HCT116 (cell line): Measurements from ENCODE around the gene SOX18. TPM values are rescaled to one million over a fixed set of nuclear protein-coding genes. Genes with fewer than 3 reads are reported as not detected.

ENCODE experiments used
- ATAC-seq: fragments of 200-7000 bp; cut with Tn5 transposase; 2 replicates; pipeline ENCODE4 v1.9.1; 2020; ENCODE audit warnings: mild to moderate bottlenecking, moderate library complexity
- BruUV-seq: library from RNA; stranded (reverse); fragments of 400-500 nt; replicated peaks from 2 replicates; lab custom pipeline; 2021; lab: Mats Ljungman, UMichigan
- CTCF ChIA-PET: fragments of 300-600 bp; sonication (Branson Sonifier 250); formaldehyde crosslinking; loops from one replicate; lab custom pipeline; 2021; ENCODE audit warnings: antibody characterized with exemption; lab: Charles Lee
- POLR2A ChIA-PET: fragments of 300-600, 350-600 bp; sonication (Branson Sonifier 250); formaldehyde crosslinking; loops from one replicate; lab custom pipeline; 2021; ENCODE audit warnings: antibody characterized with exemption; lab: Charles Lee
- RAD21 ChIA-PET, 2 experiments: fragments of 300-600 bp; sonication (Branson Sonifier 250); formaldehyde crosslinking; loops; one replicate each; lab custom pipeline; 2023; ENCODE audit warnings: low total read pairs in 2 of 2; ENCODE audit not compliant: uncharacterized antibody in 2 of 2, unreplicated experiment in 2 of 2, low non-redundant PET in 1 of 2; lab: Charles Lee
- DNase-seq: peaks from one replicate; pipeline ENCODE4 v3.0.0-alpha.2; 2010; ENCODE audit warnings: low read depth, low spot score
- H2AFZ ChIP-seq: fragments of 200-600 bp; shearing (Covaris generic), sonication (generic); 2 replicates; pipeline ENCODE4 v1.6.1; 2017; ENCODE audit warnings: low read depth, mixed run types, mixed read lengths, antibody characterized with exemption, low read length; ENCODE audit not compliant: poor library complexity, severe bottlenecking
- H3K27ac ChIP-seq: 2 replicates; pipeline ENCODE4 v1.5.1; 2012; ENCODE audit warnings: low read depth, low read length
- H3K27me3 ChIP-seq: fragments of 200-600 bp; sonication (generic); 2 replicates; pipeline ENCODE4 v1.6.1; 2016; ENCODE audit warnings: mixed run types, low read length, mixed read lengths; ENCODE audit not compliant: insufficient read depth
- H3K36me3 ChIP-seq, 2 experiments: fragments of 200-500 bp in 1 of 2; fragments of 200-600 bp in 1 of 2; sonication (Bioruptor generic) in 1 of 2; sonication (generic) in 1 of 2; 2 replicates each; pipeline versions ENCODE4 v1.5.1 to v1.6.1; 2014 to 2016; ENCODE audit warnings: low read length in 2 of 2, inconsistent platforms in 1 of 2, mixed read lengths in 1 of 2, mixed run types in 1 of 2; ENCODE audit not compliant: insufficient read depth in 2 of 2, control insufficient read depth in 1 of 2
- H3K4me1 ChIP-seq, 2 experiments: fragments of 200-600 bp in 1 of 2; sonication (generic) in 1 of 2; 2 replicates each; pipeline versions ENCODE4 v1.5.1 to v1.6.1; 2012 to 2017; ENCODE audit warnings: low read length in 2 of 2, inconsistent platforms in 1 of 2, mild to moderate bottlenecking in 1 of 2, mixed read lengths in 1 of 2, mixed run types in 1 of 2, moderate library complexity in 1 of 2; ENCODE audit not compliant: insufficient read depth in 2 of 2, control insufficient read depth in 1 of 2
- H3K4me2 ChIP-seq: fragments of 200-600 bp; sonication (generic); 2 replicates; pipeline ENCODE4 v1.6.1; 2017; ENCODE audit warnings: mixed run types, low read length, mixed read lengths
- H3K4me3 ChIP-seq, 2 experiments: fragments of 200-600 bp in 1 of 2; sonication (generic) in 1 of 2; replicated peaks in 1 of 2; 2 replicates each; pipeline ENCODE4 v1.5.1; 2011 to 2016; ENCODE audit warnings: low read length in 2 of 2, control low read depth in 1 of 2, low read depth in 1 of 2, mild to moderate bottlenecking in 1 of 2, mixed read lengths in 1 of 2, mixed run types in 1 of 2
- H3K79me2 ChIP-seq: fragments of 200-600 bp; sonication (generic); 2 replicates; pipeline ENCODE4 v1.6.1; 2017; ENCODE audit warnings: mild to moderate bottlenecking, mixed run types, low read length, moderate library complexity, mixed read lengths; ENCODE audit not compliant: insufficient read depth
- H3K9ac ChIP-seq: fragments of 200-600 bp; sonication (generic); 2 replicates; pipeline ENCODE4 v1.6.1; 2016; ENCODE audit warnings: low read length, mixed read lengths
- H3K9me2 ChIP-seq: fragments of 200-600 bp; sonication (generic), shearing (Covaris generic); 2 replicates; pipeline ENCODE4 v1.6.1; 2017; ENCODE audit warnings: mixed run types, mild to moderate bottlenecking, moderate library complexity; ENCODE audit not compliant: insufficient read depth
- H3K9me3 ChIP-seq, 2 experiments: fragments of 200-500 bp in 1 of 2; fragments of 200-600 bp in 1 of 2; sonication (Bioruptor generic) in 1 of 2; sonication (generic) in 1 of 2; 2 replicates each; pipeline ENCODE4 v1.6.1; 2014 to 2017; ENCODE audit warnings: low read length in 2 of 2, mixed read lengths in 2 of 2, inconsistent platforms in 1 of 2, low read depth in 1 of 2, mild to moderate bottlenecking in 1 of 2, mixed run types in 1 of 2, moderate library complexity in 1 of 2; ENCODE audit not compliant: control insufficient read depth in 1 of 2, insufficient read depth in 1 of 2
- H4K20me1 ChIP-seq: fragments of 200-600 bp; sonication (generic), shearing (Covaris generic); 2 replicates; pipeline ENCODE4 v1.6.1; 2017; ENCODE audit warnings: mixed run types, mild to moderate bottlenecking, moderate library complexity; ENCODE audit not compliant: insufficient read depth
- FOSL1 ChIP-seq: IDR thresholded peaks from 2 replicates; pipeline ENCODE4 v1.6.1; 2012; ENCODE audit warnings: low read depth
- MAX ChIP-seq: IDR thresholded peaks from 2 replicates; pipeline ENCODE4 v1.6.1; 2012
- POLR2AphosphoS5 ChIP-seq: IDR thresholded peaks from 2 replicates; pipeline ENCODE4 v1.6.1; 2011; ENCODE audit warnings: mild to moderate bottlenecking, low read depth, low read length, moderate library complexity
- RAD21 ChIP-seq: IDR thresholded peaks from 2 replicates; pipeline ENCODE4 v1.6.1; 2012; ENCODE audit warnings: low read depth, mild to moderate bottlenecking
- TCF7L2 ChIP-seq: IDR thresholded peaks from 2 replicates; pipeline ENCODE4 v1.7.0; 2011; ENCODE audit warnings: borderline replicate concordance, inconsistent platforms; ENCODE audit not compliant: insufficient read depth, insufficient read length; ENCODE audit errors: extremely low read depth
- intact Hi-C: fragments of 100-400 bp; cut with micrococcal nuclease; formaldehyde crosslinking; loops from 2 replicates; pipeline ENCODE4 v1.10.0; 2022
- total RNA-seq: library from RNA; stranded (reverse); gene quantifications from one replicate; pipeline ENCODE4 v1.2.1, GENCODE V29; 2021; ENCODE audit not compliant: unreplicated experiment

SOX18 gene
- total RNA-seq, 1 experiment from 2014 or later, result 3.3 TPM

GRCh38 chr20:64044484-64045247, 4.8 kb downstream of the SOX18 start:
- Histone ChIP-seq H3K4me3 (no peak overlapping the region), H3K4me2 (peak overlapping the region; percentile 59), H2AFZ (no peak overlapping the region), H3K27ac (peak overlapping the region; percentile 48), H3K9ac (peak overlapping the region; percentile 37; the same call in 1 of the 2 replicates), H3K4me1 (peaks cover 20 to 24% of the 10 kb centered on the region in 2 experiments), H3K9me2 (no peaks in the 10 kb centered on the region), H3K27me3 (no peaks in the 10 kb centered on the region), H4K20me1 (no peaks in the 10 kb centered on the region), H3K36me3 (no peaks in the 10 kb centered on the region), H3K79me2 (no peaks in the 10 kb centered on the region), H3K9me3 (no peaks in the 10 kb centered on the region)
- ChIA-PET CTCF (interaction anchor here (0.6 kb wide), 1 partner anchor 10 kb away, joined by 4 read pairs; no protein-coding TSS in a partner anchor), RAD21 (no interaction called here), POLR2A (interaction anchor here (0.8 to 1.0 kb wide), 2 partner anchors 9 to 87 kb away, joined by 3 read pairs; no protein-coding TSS in a partner anchor)
- no TSS peak for BruUV-seq
- intact Hi-C loops, result no loop called here
- ATAC-seq (peak; percentile 76), DNase-seq (peak; percentile 29)
- peak; percentile 23; the same call in 1 of the 2 replicates for TF ChIP-seq POLR2AphosphoS5
- peak; percentile 30 for TF ChIP-seq TCF7L2
- no peak for TF ChIP-seq RAD21

GRCh38 chr20:64043768-64044167, 5.7 kb downstream of the SOX18 start:
- Histone ChIP-seq H2AFZ (no peak overlapping the region), H3K79me2 (no peaks in the 10 kb centered on the region), H3K27me3 (no peaks in the 10 kb centered on the region), H3K9me2 (no peaks in the 10 kb centered on the region), H3K4me3 (no peak overlapping the region), H3K27ac (no peak overlapping the region), H3K4me1 (peaks cover 23 to 31% of the 10 kb centered on the region in 2 experiments), H3K4me2 (no peak overlapping the region), H3K9ac (no peak overlapping the region), H4K20me1 (no peaks in the 10 kb centered on the region), H3K9me3 (no peaks in the 10 kb centered on the region), H3K36me3 (no peaks in the 10 kb centered on the region)
- DNase-seq (no peak), ATAC-seq (no peak)
- no TSS peak for BruUV-seq
- CTCF ChIA-PET, result no interaction called here
- intact Hi-C loops, result no loop called here
- RAD21 ChIA-PET, result no interaction called here
- POLR2A ChIA-PET, result no interaction called here
- TF ChIP-seq FOSL1, result no peak
- TF ChIP-seq MAX, result no peak
